BJ (cell line): ENCODE results near the gene SSH2. TPM values are rescaled to one million over a fixed set of nuclear protein-coding genes. Genes with fewer than 3 reads are reported as not detected.
"Not testable (repeated sequence)": the region's sequence is repeated elsewhere in the genome, so short reads cannot be mapped to it uniquely, and the experiment has no call there.

ENCODE experiments used
- CTCF ChIA-PET: fragments of 350-600 bp; formaldehyde crosslinking; extraction: SDS; loops from one replicate; lab custom pipeline; 2021; ENCODE audit warnings: antibody characterized with exemption, inconsistent platforms; lab: Yijun Ruan, JAX
- POLR2A ChIA-PET: fragments of 300-600 bp; sonication (Branson Sonifier 250); formaldehyde crosslinking; extraction: SDS; loops from one replicate; lab custom pipeline; 2021; ENCODE audit warnings: antibody characterized with exemption; lab: Charles Lee
- DNase-seq: peaks from one replicate; pipeline ENCODE4 v3.0.0-alpha.2; 2011; ENCODE audit warnings: low read depth
- H3K27me3 ChIP-seq: 2 replicates; pipeline ENCODE4 v1.6.0; 2011; ENCODE audit warnings: low read length; ENCODE audit not compliant: control insufficient read depth, insufficient read depth
- H3K36me3 ChIP-seq: 2 replicates; pipeline ENCODE4 v1.5.1; 2011; ENCODE audit warnings: low read length; ENCODE audit not compliant: control insufficient read depth, insufficient read depth
- H3K4me3 ChIP-seq: 2 replicates; pipeline ENCODE4 v1.5.1; 2011; ENCODE audit warnings: low read depth, mild to moderate bottlenecking, control low read depth, low read length
- polyA plus RNA-seq: library from polyadenylated mRNA; depleted of rRNA; stranded (reverse); fragments of >200 nt; gene quantifications from 2 replicates; pipeline ENCODE4 v1.2.3, GENCODE V29; 2011
- TF ChIP-seq, protein P1 (sequence below): IDR thresholded peaks from 2 replicates; pipeline ENCODE4 v1.5.1; 2011; ENCODE audit warnings: low read depth, mild to moderate bottlenecking, control low read depth, inconsistent platforms, low read length, moderate library complexity; ENCODE audit not compliant: insufficient read depth

The SSH2 gene
- polyA plus RNA-seq, 1 experiment, result 5.7 TPM

DNA sequence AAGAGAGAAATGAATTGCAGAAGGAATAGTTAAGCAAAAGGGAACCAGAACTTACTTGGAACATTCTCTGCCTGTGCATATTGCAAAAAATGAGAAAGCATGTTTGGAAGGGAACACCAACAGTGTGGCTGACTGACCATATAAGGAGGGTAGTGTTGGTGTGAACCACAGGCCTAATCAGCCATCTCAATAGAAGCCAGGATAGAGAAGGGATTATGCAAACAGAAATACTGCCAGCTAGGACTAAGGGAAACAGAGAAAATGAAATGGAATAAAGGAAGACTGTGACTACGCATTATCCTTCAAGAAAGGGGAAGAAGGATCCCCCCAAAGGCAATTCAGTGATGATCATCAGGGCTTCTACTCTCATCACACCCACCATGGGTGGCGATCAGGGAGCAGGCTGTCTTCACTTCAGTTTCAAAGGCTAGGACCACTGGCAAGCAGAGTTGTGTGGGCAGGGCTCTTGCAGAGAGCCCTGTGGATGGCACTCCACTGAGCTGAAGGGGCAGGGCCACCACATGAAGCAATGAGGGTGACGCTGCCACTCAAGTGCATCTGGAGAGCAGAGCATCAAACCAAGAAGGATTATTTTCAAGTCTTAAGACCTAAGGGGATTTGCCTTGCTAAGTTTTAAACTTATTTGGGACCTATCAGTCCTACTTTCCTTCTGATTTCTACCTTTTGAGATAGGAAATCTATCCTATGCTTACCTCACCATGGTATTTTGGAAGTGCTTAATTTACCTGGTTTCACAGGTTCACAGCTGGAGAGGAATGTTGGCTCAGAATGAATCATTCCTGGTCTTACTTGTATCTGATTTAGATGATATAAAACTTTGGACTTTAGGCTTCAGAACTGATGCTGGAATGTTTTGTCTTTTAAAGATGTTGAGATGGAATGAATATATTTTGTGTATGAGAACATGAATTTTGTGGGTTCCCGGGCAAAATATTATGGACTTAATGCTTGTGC lies 140.5 kb downstream of the SSH2 start:
- ChIA-PET CTCF (interaction anchor here (1.2 to 4.7 kb wide), 2 partner anchors 10 to 232 kb away, joined by 3 to 17 read pairs; no protein-coding TSS in a partner anchor), POLR2A (no interaction called here)
- no peak for DNase-seq
- TF ChIP-seq, protein P1, sequence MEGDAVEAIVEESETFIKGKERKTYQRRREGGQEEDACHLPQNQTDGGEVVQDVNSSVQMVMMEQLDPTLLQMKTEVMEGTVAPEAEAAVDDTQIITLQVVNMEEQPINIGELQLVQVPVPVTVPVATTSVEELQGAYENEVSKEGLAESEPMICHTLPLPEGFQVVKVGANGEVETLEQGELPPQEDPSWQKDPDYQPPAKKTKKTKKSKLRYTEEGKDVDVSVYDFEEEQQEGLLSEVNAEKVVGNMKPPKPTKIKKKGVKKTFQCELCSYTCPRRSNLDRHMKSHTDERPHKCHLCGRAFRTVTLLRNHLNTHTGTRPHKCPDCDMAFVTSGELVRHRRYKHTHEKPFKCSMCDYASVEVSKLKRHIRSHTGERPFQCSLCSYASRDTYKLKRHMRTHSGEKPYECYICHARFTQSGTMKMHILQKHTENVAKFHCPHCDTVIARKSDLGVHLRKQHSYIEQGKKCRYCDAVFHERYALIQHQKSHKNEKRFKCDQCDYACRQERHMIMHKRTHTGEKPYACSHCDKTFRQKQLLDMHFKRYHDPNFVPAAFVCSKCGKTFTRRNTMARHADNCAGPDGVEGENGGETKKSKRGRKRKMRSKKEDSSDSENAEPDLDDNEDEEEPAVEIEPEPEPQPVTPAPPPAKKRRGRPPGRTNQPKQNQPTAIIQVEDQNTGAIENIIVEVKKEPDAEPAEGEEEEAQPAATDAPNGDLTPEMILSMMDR, result no peak
- Histone ChIP-seq H3K27me3 (no peaks in the 10 kb centered on the region), H3K36me3 (no peaks in the 10 kb centered on the region), H3K4me3 (no peak overlapping the region)

DNA sequence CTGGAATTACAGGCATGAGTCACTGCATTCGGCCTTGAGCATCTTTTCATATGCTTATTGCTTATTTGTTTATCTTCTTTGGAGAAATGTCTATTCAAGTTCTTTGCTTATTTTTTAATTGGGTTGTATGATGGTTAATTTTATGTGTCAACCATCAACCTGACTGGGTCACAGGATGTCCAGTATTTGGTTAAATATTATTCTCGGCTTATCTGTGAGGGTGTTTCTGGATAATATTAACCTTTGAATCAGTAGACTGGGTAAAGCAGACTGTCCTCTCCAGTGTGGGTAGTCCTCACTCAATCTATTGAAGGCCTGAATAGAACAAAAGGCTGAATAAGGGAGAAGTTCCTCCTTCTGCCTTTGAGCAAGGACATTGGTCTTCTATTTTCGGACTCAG lies 142.0 kb downstream of the SSH2 start:
- no peaks in the 10 kb centered on the region for H3K36me3 ChIP-seq
- no peak overlapping the region for H3K4me3 ChIP-seq
- ChIA-PET CTCF (interaction anchor here (4.9 kb wide), 1 partner anchor 149 kb away, joined by 30 read pairs; no protein-coding TSS in a partner anchor), POLR2A (no interaction called here)
- H3K27me3 ChIP-seq, result no peaks in the 10 kb centered on the region
- DNase-seq, result no peak
- TF ChIP-seq, protein P1, result no peak

DNA sequence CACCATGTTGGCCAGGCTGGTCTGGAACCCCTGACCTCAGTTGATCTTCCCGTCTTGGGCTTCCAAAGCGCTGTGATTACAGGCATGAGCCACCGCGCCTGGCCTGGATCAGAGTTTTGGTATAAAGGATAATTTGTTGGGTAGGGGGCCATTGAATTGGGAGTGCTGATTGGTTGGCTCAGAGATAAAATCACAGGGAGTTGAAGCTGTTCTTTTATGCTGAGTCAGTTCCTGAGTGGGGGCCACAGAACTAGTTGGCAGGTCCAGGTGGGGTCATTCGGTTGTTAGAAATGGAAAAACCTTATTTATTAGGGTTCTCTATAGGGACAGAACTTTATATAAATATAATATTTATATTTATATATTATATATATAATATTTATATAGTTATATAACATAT lies 147.1 kb downstream of the SSH2 start:
- no peak overlapping the region for H3K4me3 ChIP-seq
- H3K36me3 ChIP-seq, result no peaks in the 10 kb centered on the region
- H3K27me3 ChIP-seq, result no peaks in the 10 kb centered on the region
- POLR2A ChIA-PET, result no interaction called here
- CTCF ChIA-PET, result interaction anchor here (4.9 kb wide), 1 partner anchor 143 kb away, joined by 30 read pairs; no protein-coding TSS in a partner anchor
- TF ChIP-seq, protein P1, result no peak
- no peak for DNase-seq

DNA sequence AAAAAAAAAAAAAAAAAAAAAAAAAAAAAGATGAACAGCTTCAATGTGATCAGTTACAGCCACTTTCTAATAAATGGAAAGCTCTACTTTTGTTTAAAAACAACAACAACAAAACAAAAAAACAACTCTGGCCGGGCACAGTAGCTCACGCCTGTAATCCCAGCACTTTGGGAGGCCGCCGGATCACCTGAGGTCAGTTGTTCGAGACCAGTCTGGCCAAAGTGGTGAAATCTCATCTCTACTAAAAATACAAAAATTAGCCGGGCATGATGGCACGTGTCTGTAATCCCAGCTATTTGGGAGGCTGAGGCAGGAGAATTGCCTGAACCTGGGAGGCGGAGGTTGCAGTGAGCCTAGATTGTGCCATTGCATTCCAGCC lies 150.2 kb downstream of the SSH2 start:
- ChIA-PET POLR2A (interaction anchor here (0.5 kb wide), 1 partner anchor 46 kb away, joined by 10 read pairs; no protein-coding TSS in a partner anchor), CTCF (interaction anchor here (0.6 to 7.6 kb wide), 28 partner anchors 9 to 409 kb away, joined by 3 to 147 read pairs (median 4); partner anchors contain the start of gene ANKRD13B)
- not testable (repeated sequence) for DNase-seq

GRCh38 chr17:29778956-29779811 lies 150.8 kb downstream of the SSH2 start:
- POLR2A ChIA-PET, result interaction anchor here (0.5 kb wide), 1 partner anchor 46 kb away, joined by 10 read pairs; no protein-coding TSS in a partner anchor
- CTCF ChIA-PET, result interaction anchor here (0.6 to 7.6 kb wide), 34 partner anchors 9 to 845 kb away, joined by 3 to 147 read pairs (median 4); partner anchors contain the start of genes ANKRD13B and CORO6
- TF ChIP-seq, protein P1, result peak; percentile 76
- Histone ChIP-seq H3K36me3 (no peaks in the 10 kb centered on the region), H3K27me3 (no peaks in the 10 kb centered on the region), H3K4me3 (no peak overlapping the region)
- DNase-seq, result no peak

More for the DNA sequence above, 150.2 kb downstream of the SSH2 start:
- H3K27me3 ChIP-seq, H3K36me3 ChIP-seq, H3K4me3 ChIP-seq: not testable (repeated sequence)
